ENCODE results near the gene ADAM19. TPM values are rescaled to one million over a fixed set of nuclear protein-coding genes. Genes with fewer than 3 reads are reported as not detected.
A peak's percentile ranks its signal among the peaks of the same experiment; 100 is the strongest.

ADAM19 gene
- total and polyA plus RNA-seq, 2 donors = 26.4 to 49.8 TPM

- Histone ChIP-seq H3K27ac (ENCODE audit: low read depth) (peak overlapping the region; percentile 78), H3K36me3 (ENCODE audit: insufficient read depth) (no peaks in the 10 kb centered on the region), H3K4me1 (ENCODE audit: insufficient read depth) (peaks cover 2% of the 10 kb centered on the region), H3K4me3 (ENCODE audit: low read depth, low read length) (no peak overlapping the region)
- no peak for DNase-seq (ENCODE audit: extremely low spot score)
- WGBS = 38% methylated on average over 10 of the region's 10 CpGs
Observed at GRCh38 chr5:157562111-157562581, 13.4 kb downstream of the ADAM19 start.

- WGBS = 41% methylated on average over 9 of the region's 9 CpGs
- no peak overlapping the region for H3K4me3 ChIP-seq (ENCODE audit: low read depth, low read length)
- H3K36me3 ChIP-seq (ENCODE audit: insufficient read depth) = no peaks in the 10 kb centered on the region
- DNase-seq (ENCODE audit: extremely low spot score) = no peak
- peaks cover 2% of the 10 kb centered on the region for H3K4me1 ChIP-seq (ENCODE audit: insufficient read depth)
- H3K27ac ChIP-seq (ENCODE audit: low read depth) = peak overlapping the region; percentile 80
Observed at GRCh38 chr5:157561110-157561509, 14.5 kb downstream of the ADAM19 start.

- WGBS = 57% methylated on average over 2 of the region's 2 CpGs
- H3K4me1 ChIP-seq (ENCODE audit: insufficient read depth) = peaks cover 2% of the 10 kb centered on the region
Observed at GRCh38 chr5:157559301-157559700, 16.3 kb downstream of the ADAM19 start.

GRCh38 chr5:157558681-157559080 lies 16.9 kb downstream of the ADAM19 start:
- WGBS = 33% methylated on average over 2 of the region's 2 CpGs
- no peak for DNase-seq (ENCODE audit: extremely low spot score)
- Histone ChIP-seq H3K4me3 (ENCODE audit: low read depth, low read length) (no peak overlapping the region), H3K4me1 (ENCODE audit: insufficient read depth) (peaks cover 2% of the 10 kb centered on the region), H3K36me3 (ENCODE audit: insufficient read depth) (no peaks in the 10 kb centered on the region), H3K27ac (ENCODE audit: low read depth) (no peak overlapping the region)

More at GRCh38 chr5:157559301-157559700, 16.3 kb downstream of the ADAM19 start:
- DNase-seq (ENCODE audit: extremely low spot score) = no peak
- H3K4me3 ChIP-seq (ENCODE audit: low read depth, low read length) = no peak overlapping the region
- H3K27ac ChIP-seq (ENCODE audit: low read depth) = peak overlapping the region; percentile 62
- no peaks in the 10 kb centered on the region for H3K36me3 ChIP-seq (ENCODE audit: insufficient read depth)

GRCh38 chr5:157558041-157558595 lies 17.5 kb downstream of the ADAM19 start:
- Histone ChIP-seq H3K36me3 (ENCODE audit: insufficient read depth) (no peaks in the 10 kb centered on the region), H3K4me3 (ENCODE audit: low read depth, low read length) (no peak overlapping the region), H3K27ac (ENCODE audit: low read depth) (peak overlapping the region; percentile 52), H3K4me1 (ENCODE audit: insufficient read depth) (peaks cover 2% of the 10 kb centered on the region)
- 44% methylated on average over 4 of the region's 4 CpGs for WGBS
- DNase-seq (ENCODE audit: extremely low spot score) = no peak

- Histone ChIP-seq H3K4me1 (ENCODE audit: insufficient read depth) (no peaks in the 10 kb centered on the region), H3K36me3 (ENCODE audit: insufficient read depth) (no peaks in the 10 kb centered on the region), H3K4me3 (ENCODE audit: low read depth, low read length) (no peak overlapping the region), H3K27ac (ENCODE audit: low read depth) (no peak overlapping the region)
- DNase-seq (ENCODE audit: extremely low spot score) = no peak
- 88% methylated on average over 8 of the region's 8 CpGs for whole genome bisulfite sequencing
Observed at GRCh38 chr5:157556615-157557418, 18.8 kb downstream of the ADAM19 start.

- DNase-seq (ENCODE audit: extremely low spot score) = no peak
- Histone ChIP-seq H3K27ac (ENCODE audit: low read depth) (no peak overlapping the region), H3K36me3 (ENCODE audit: insufficient read depth) (no peaks in the 10 kb centered on the region), H3K4me3 (ENCODE audit: low read depth, low read length) (no peak overlapping the region), H3K4me1 (ENCODE audit: insufficient read depth) (no peaks in the 10 kb centered on the region)
- WGBS = 50% methylated on average over 4 of the region's 4 CpGs
Observed at GRCh38 chr5:157555037-157555640, 20.4 kb downstream of the ADAM19 start.

- 38% methylated on average over 10 of the region's 10 CpGs for WGBS
- H3K27ac ChIP-seq (ENCODE audit: low read depth) = no peak overlapping the region
- no peaks in the 10 kb centered on the region for H3K4me1 ChIP-seq (ENCODE audit: insufficient read depth)
- no peaks in the 10 kb centered on the region for H3K36me3 ChIP-seq (ENCODE audit: insufficient read depth)
- no peak overlapping the region for H3K4me3 ChIP-seq (ENCODE audit: low read depth, low read length)
- DNase-seq (ENCODE audit: extremely low spot score) = no peak
Observed at GRCh38 chr5:157554179-157555036, 21.2 kb downstream of the ADAM19 start.

- DNase-seq (ENCODE audit: extremely low spot score) = no peak
- H3K36me3 ChIP-seq (ENCODE audit: insufficient read depth) = no peaks in the 10 kb centered on the region
- no peak overlapping the region for H3K27ac ChIP-seq (ENCODE audit: low read depth)
- 93% methylated on average over 1 of the region's 1 CpG for WGBS
- H3K4me3 ChIP-seq (ENCODE audit: low read depth, low read length) = no peak overlapping the region
- H3K4me1 ChIP-seq (ENCODE audit: insufficient read depth) = peaks cover 3% of the 10 kb centered on the region
Observed at GRCh38 chr5:157552650-157553049, 22.9 kb downstream of the ADAM19 start.

GRCh38 chr5:157550663-157551062 lies 24.9 kb downstream of the ADAM19 start:
- Histone ChIP-seq H3K4me1 (ENCODE audit: insufficient read depth) (peaks cover 3% of the 10 kb centered on the region), H3K27ac (ENCODE audit: low read depth) (no peak overlapping the region), H3K4me3 (ENCODE audit: low read depth, low read length) (no peak overlapping the region), H3K36me3 (ENCODE audit: insufficient read depth) (no peaks in the 10 kb centered on the region)
- DNase-seq (ENCODE audit: extremely low spot score) = no peak
- 49% methylated on average over 4 of the region's 4 CpGs for WGBS

GRCh38 chr5:157549954-157550549 lies 25.5 kb downstream of the ADAM19 start:
- WGBS = 60% methylated on average over 5 of the region's 5 CpGs
- Histone ChIP-seq H3K4me3 (ENCODE audit: low read depth, low read length) (no peak overlapping the region), H3K36me3 (ENCODE audit: insufficient read depth) (no peaks in the 10 kb centered on the region), H3K27ac (ENCODE audit: low read depth) (no peak overlapping the region), H3K4me1 (ENCODE audit: insufficient read depth) (peaks cover 3% of the 10 kb centered on the region)
- no peak for DNase-seq (ENCODE audit: extremely low spot score)

GRCh38 chr5:157549283-157549629 lies 26.3 kb downstream of the ADAM19 start:
- Histone ChIP-seq H3K36me3 (ENCODE audit: insufficient read depth) (no peaks in the 10 kb centered on the region), H3K27ac (ENCODE audit: low read depth) (peak overlapping the region; percentile 39), H3K4me1 (ENCODE audit: insufficient read depth) (peaks cover 3% of the 10 kb centered on the region), H3K4me3 (ENCODE audit: low read depth, low read length) (no peak overlapping the region)
- 61% methylated on average over 3 of the region's 3 CpGs for WGBS
- no peak for DNase-seq (ENCODE audit: extremely low spot score)
